ENCODE measurements around the gene C2CD3. TPM values are rescaled to one million over a fixed set of nuclear protein-coding genes. Genes with fewer than 3 reads are reported as not detected.

Gene C2CD3
- total RNA-seq, 1 donor from 2014 or later: 23.9 TPM

Other genes with a start within 250 kb of the C2CD3 start
- 0.36 TPM for gene DNAJB13, start 220.0 kb downstream of the C2CD3 start, total RNA-seq (ENCODE audit: unreplicated experiment)
- 12.8 TPM for gene UCP2, start 188.2 kb downstream of the C2CD3 start, total RNA-seq (ENCODE audit: unreplicated experiment)
- 1.6 TPM for gene UCP3, start 161.9 kb downstream of the C2CD3 start, total RNA-seq (ENCODE audit: unreplicated experiment)
- 27.2 TPM for gene PPME1, start 287 bp upstream of the C2CD3 start, total RNA-seq (ENCODE audit: unreplicated experiment)
- gene P4HA3, start 140.6 kb upstream of the C2CD3 start, total RNA-seq (ENCODE audit: unreplicated experiment): 0.64 TPM
- 51.3 TPM for gene PGM2L1, start 227.4 kb upstream of the C2CD3 start, total RNA-seq (ENCODE audit: unreplicated experiment)

Measured in endothelial cell (in vitro differentiated cells).